HepG2 (cell line): ENCODE data around the gene CALHM5. TPM values are rescaled to one million over a fixed set of nuclear protein-coding genes. Genes with fewer than 3 reads are reported as not detected.

Source experiments
- DPF2 ChIP-seq: sonication (generic); formaldehyde crosslinking; IDR thresholded peaks from 2 replicates; pipeline ENCODE4 v1.4.0; 2020; ENCODE audit warnings: mild to moderate bottlenecking, low read depth, missing genetic modification reagents, borderline replicate concordance
- GZF1 ChIP-seq: sonication (generic); formaldehyde crosslinking; IDR thresholded peaks from 2 replicates; pipeline ENCODE4 v1.5.1; 2020; ENCODE audit warnings: mild to moderate bottlenecking, missing genetic modification reagents
- KLF11 ChIP-seq: IDR thresholded peaks from 2 replicates; pipeline ENCODE4 v1.6.1; 2016; ENCODE audit warnings: missing compliant biosample characterization
- MXI1 ChIP-seq: IDR thresholded peaks from 3 replicates; pipeline ENCODE4 v1.6.1; 2012; ENCODE audit warnings: low read depth, low read length, inconsistent platforms, borderline replicate concordance
- NR3C1 ChIP-seq: sonication (generic); formaldehyde crosslinking; IDR thresholded peaks from 2 replicates; pipeline ENCODE4 v1.4.0; 2020; ENCODE audit warnings: missing genetic modification reagents
- WIZ ChIP-seq: sonication (generic); formaldehyde crosslinking; IDR thresholded peaks from 2 replicates; pipeline ENCODE4 v1.5.1; 2020; ENCODE audit warnings: mild to moderate bottlenecking, missing genetic modification reagents
- ZFP36 ChIP-seq: fragments of 150-350 bp; IDR thresholded peaks from 2 replicates; pipeline ENCODE4 v1.6.1; 2018; ENCODE audit warnings: borderline replicate concordance, low read length, low read depth; ENCODE audit not compliant: partially characterized antibody
- ZFP82 ChIP-seq: sonication (generic); formaldehyde crosslinking; IDR thresholded peaks from 2 replicates; pipeline ENCODE4 v1.5.1; 2020; ENCODE audit warnings: mild to moderate bottlenecking, missing genetic modification reagents, borderline replicate concordance
- ZIK1 ChIP-seq: sonication (generic); formaldehyde crosslinking; IDR thresholded peaks from 2 replicates; pipeline ENCODE4 v1.5.0; 2020; ENCODE audit warnings: mild to moderate bottlenecking, low read depth, missing genetic modification reagents, borderline replicate concordance
- ZNF10 ChIP-seq: sonication (generic); formaldehyde crosslinking; IDR thresholded peaks from 2 replicates; pipeline ENCODE4 v1.4.0; 2020; ENCODE audit warnings: mild to moderate bottlenecking, low read depth, missing genetic modification reagents, borderline replicate concordance
- ZNF552 ChIP-seq: sonication (generic); formaldehyde crosslinking; IDR thresholded peaks from 2 replicates; pipeline ENCODE4 v1.9.0; 2022; ENCODE audit warnings: missing genetic modification reagents, mild to moderate bottlenecking, borderline replicate concordance
- ZNF772 ChIP-seq: sonication (generic); formaldehyde crosslinking; IDR thresholded peaks from 2 replicates; pipeline ENCODE4 v1.5.0; 2020; ENCODE audit warnings: mild to moderate bottlenecking, missing genetic modification reagents
- ZNF777 ChIP-seq: sonication (generic); formaldehyde crosslinking; IDR thresholded peaks from 2 replicates; pipeline ENCODE4 v1.4.0; 2020; ENCODE audit warnings: missing genetic modification reagents
- ZNF788 ChIP-seq: sonication (generic); formaldehyde crosslinking; IDR thresholded peaks from 2 replicates; pipeline ENCODE4 v1.5.0; 2020; ENCODE audit warnings: mild to moderate bottlenecking, missing genetic modification reagents, borderline replicate concordance
- ZNF883 ChIP-seq: sonication (generic); formaldehyde crosslinking; IDR thresholded peaks from 2 replicates; pipeline ENCODE4 v1.5.1; 2020; ENCODE audit warnings: mild to moderate bottlenecking, missing genetic modification reagents; ENCODE audit errors: not compliant biosample characterization
- polyA plus RNA-seq, 8 experiments: library from polyadenylated mRNA; depleted of rRNA in 3 of 8; stranded (reverse) in 7 of 8; unstranded in 1 of 8; fragments of >200 nt; fragmentation: Illumina TruSeq in 4 of 8; extraction: Trizol in 4 of 8; gene quantifications; 2 replicates each; pipeline versions ENCODE4 v1.2.1 to v1.2.3, GENCODE V29; 2011 to 2016; ENCODE audit warnings: low read depth in 4 of 8, missing spikeins in 1 of 8, mixed read lengths in 1 of 8; ENCODE audit not compliant: insufficient read depth in 1 of 8
- total RNA-seq, 5 experiments: library from RNA; depleted of rRNA; stranded (reverse); fragments of >200 nt; fragmentation: Illumina TruSeq; extraction: Trizol; gene quantifications; 2 replicates each; pipeline ENCODE4 v1.2.3, GENCODE V29; 2016; ENCODE audit warnings: low read depth in 1 of 5
- TF ChIP-seq, protein P1 (sequence below): IDR thresholded peaks from 2 replicates; pipeline ENCODE4 v1.6.1; 2016
- TF ChIP-seq, protein P2 (sequence below): sonication (generic); formaldehyde crosslinking; IDR thresholded peaks from 2 replicates; pipeline ENCODE4; 2020; ENCODE audit warnings: missing genetic modification reagents, mild to moderate bottlenecking, borderline replicate concordance
- TF ChIP-seq, protein P3 (sequence below): sonication (generic); formaldehyde crosslinking; IDR thresholded peaks from 2 replicates; pipeline ENCODE4 v1.4.0; 2020; ENCODE audit warnings: missing genetic modification reagents, borderline replicate concordance
- TF ChIP-seq, protein P4 (sequence below): sonication (generic); formaldehyde crosslinking; IDR thresholded peaks from 2 replicates; pipeline ENCODE4 v1.4.0; 2020; ENCODE audit warnings: missing genetic modification reagents

The CALHM5 gene
- total and polyA plus RNA-seq, 2 of the 13 experiments (the other 11 are each of a cell fraction or from before 2014, with no cell fraction given), result not detected

DNA sequence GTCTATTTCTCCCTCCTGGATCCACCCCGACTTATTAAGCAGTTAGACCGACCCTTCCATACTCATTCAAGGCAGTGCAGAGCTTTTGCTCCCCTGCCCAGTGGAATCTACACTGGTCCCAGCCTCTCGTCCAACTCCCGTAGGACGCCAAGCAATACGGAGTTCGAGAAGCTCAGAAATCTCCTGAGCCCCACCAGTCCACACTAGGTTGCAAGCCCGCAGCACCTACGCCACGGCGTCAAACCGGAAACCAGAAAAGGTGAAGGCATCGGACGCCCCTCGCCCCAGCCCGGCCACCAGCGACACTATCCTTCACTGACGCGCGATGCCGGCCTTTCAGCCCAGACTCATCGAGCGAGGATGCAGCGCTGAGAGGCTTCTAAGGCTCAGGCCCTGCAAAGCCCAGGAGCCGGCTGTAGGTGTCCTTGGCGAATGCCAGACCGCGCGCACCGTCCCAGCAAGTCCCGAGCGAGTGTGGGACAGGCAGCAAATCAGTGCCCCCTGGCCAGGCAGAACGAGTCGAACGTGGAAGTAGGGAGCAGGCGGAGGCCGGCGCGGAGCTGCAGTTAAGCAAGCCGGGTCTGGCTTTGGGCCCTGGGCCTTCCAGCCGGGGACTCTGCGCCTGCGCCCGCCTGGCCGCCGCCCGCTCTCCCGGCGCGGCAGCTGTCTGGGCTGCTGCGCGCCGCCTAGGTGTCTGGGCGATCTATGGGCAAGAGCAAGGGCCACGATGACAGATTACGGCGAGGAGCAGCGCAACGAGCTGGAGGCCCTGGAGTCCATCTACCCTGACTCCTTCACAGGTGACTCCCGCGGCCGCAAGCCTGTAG is 59.6 kb downstream of the CALHM5 start, which contains the start of gene RWDD1 (continued):
- peak; percentile 97 for TF ChIP-seq MXI1
- TF ChIP-seq DPF2 (CRISPR knock-in tag), result no peak; the same call in 1 of the 2 replicates
- 0 out of 2 replicates have a peak, but pooled peaks have one; percentile 61 for TF ChIP-seq ZNF777 (CRISPR knock-in tag)
- TF ChIP-seq, protein P1, sequence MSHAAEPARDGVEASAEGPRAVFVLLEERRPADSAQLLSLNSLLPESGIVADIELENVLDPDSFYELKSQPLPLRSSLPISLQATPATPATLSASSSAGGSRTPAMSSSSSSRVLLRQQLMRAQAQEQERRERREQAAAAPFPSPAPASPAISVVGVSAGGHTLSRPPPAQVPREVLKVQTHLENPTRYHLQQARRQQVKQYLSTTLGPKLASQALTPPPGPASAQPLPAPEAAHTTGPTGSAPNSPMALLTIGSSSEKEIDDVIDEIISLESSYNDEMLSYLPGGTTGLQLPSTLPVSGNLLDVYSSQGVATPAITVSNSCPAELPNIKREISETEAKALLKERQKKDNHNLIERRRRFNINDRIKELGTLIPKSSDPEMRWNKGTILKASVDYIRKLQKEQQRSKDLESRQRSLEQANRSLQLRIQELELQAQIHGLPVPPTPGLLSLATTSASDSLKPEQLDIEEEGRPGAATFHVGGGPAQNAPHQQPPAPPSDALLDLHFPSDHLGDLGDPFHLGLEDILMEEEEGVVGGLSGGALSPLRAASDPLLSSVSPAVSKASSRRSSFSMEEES (CRISPR knock-in tag), result peak; percentile 70
- TF ChIP-seq, protein P2, sequence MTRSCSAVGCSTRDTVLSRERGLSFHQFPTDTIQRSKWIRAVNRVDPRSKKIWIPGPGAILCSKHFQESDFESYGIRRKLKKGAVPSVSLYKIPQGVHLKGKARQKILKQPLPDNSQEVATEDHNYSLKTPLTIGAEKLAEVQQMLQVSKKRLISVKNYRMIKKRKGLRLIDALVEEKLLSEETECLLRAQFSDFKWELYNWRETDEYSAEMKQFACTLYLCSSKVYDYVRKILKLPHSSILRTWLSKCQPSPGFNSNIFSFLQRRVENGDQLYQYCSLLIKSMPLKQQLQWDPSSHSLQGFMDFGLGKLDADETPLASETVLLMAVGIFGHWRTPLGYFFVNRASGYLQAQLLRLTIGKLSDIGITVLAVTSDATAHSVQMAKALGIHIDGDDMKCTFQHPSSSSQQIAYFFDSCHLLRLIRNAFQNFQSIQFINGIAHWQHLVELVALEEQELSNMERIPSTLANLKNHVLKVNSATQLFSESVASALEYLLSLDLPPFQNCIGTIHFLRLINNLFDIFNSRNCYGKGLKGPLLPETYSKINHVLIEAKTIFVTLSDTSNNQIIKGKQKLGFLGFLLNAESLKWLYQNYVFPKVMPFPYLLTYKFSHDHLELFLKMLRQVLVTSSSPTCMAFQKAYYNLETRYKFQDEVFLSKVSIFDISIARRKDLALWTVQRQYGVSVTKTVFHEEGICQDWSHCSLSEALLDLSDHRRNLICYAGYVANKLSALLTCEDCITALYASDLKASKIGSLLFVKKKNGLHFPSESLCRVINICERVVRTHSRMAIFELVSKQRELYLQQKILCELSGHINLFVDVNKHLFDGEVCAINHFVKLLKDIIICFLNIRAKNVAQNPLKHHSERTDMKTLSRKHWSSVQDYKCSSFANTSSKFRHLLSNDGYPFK (CRISPR knock-in tag), result peak; percentile 98
- peak; percentile 98; the same call in 1 of the 2 replicates for TF ChIP-seq ZNF788 (CRISPR knock-in tag)
- TF ChIP-seq KLF11 (CRISPR knock-in tag), result peak; percentile 93; the same call in 1 of the 2 replicates
- TF ChIP-seq NR3C1, result no peak
- peak; percentile 91 for TF ChIP-seq WIZ (CRISPR knock-in tag)
- peak; percentile 89; the same call in 1 of the 2 replicates for TF ChIP-seq ZIK1 (CRISPR knock-in tag)
- no peak for TF ChIP-seq ZFP36
- no peak for TF ChIP-seq ZNF10 (CRISPR knock-in tag)
- peak; percentile 78; the same call in 1 of the 2 replicates for TF ChIP-seq ZNF772 (CRISPR knock-in tag)
- TF ChIP-seq ZNF552 (CRISPR knock-in tag), result peak; percentile 90; the same call in 1 of the 2 replicates
- TF ChIP-seq ZFP82, result peak; percentile 95; the same call in 1 of the 2 replicates
- peak; percentile 88 for TF ChIP-seq GZF1
- TF ChIP-seq ZNF883 (CRISPR knock-in tag), result peak; percentile 95
- TF ChIP-seq, protein P3, sequence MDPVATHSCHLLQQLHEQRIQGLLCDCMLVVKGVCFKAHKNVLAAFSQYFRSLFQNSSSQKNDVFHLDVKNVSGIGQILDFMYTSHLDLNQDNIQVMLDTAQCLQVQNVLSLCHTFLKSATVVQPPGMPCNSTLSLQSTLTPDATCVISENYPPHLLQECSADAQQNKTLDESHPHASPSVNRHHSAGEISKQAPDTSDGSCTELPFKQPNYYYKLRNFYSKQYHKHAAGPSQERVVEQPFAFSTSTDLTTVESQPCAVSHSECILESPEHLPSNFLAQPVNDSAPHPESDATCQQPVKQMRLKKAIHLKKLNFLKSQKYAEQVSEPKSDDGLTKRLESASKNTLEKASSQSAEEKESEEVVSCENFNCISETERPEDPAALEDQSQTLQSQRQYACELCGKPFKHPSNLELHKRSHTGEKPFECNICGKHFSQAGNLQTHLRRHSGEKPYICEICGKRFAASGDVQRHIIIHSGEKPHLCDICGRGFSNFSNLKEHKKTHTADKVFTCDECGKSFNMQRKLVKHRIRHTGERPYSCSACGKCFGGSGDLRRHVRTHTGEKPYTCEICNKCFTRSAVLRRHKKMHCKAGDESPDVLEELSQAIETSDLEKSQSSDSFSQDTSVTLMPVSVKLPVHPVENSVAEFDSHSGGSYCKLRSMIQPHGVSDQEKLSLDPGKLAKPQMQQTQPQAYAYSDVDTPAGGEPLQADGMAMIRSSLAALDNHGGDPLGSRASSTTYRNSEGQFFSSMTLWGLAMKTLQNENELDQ (CRISPR knock-in tag), result peak; percentile 18; the same call in 1 of the 2 replicates
- TF ChIP-seq, protein P4, sequence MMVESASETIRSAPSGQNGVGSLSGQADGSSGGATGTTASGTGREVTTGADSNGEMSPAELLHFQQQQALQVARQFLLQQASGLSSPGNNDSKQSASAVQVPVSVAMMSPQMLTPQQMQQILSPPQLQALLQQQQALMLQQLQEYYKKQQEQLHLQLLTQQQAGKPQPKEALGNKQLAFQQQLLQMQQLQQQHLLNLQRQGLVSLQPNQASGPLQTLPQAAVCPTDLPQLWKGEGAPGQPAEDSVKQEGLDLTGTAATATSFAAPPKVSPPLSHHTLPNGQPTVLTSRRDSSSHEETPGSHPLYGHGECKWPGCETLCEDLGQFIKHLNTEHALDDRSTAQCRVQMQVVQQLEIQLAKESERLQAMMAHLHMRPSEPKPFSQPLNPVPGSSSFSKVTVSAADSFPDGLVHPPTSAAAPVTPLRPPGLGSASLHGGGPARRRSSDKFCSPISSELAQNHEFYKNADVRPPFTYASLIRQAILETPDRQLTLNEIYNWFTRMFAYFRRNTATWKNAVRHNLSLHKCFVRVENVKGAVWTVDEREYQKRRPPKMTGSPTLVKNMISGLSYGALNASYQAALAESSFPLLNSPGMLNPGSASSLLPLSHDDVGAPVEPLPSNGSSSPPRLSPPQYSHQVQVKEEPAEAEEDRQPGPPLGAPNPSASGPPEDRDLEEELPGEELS (CRISPR knock-in tag), result peak; percentile 71; the same call in 1 of the 2 replicates
